ENCODE results near the gene MCM8.

Gene MCM8

DNA sequence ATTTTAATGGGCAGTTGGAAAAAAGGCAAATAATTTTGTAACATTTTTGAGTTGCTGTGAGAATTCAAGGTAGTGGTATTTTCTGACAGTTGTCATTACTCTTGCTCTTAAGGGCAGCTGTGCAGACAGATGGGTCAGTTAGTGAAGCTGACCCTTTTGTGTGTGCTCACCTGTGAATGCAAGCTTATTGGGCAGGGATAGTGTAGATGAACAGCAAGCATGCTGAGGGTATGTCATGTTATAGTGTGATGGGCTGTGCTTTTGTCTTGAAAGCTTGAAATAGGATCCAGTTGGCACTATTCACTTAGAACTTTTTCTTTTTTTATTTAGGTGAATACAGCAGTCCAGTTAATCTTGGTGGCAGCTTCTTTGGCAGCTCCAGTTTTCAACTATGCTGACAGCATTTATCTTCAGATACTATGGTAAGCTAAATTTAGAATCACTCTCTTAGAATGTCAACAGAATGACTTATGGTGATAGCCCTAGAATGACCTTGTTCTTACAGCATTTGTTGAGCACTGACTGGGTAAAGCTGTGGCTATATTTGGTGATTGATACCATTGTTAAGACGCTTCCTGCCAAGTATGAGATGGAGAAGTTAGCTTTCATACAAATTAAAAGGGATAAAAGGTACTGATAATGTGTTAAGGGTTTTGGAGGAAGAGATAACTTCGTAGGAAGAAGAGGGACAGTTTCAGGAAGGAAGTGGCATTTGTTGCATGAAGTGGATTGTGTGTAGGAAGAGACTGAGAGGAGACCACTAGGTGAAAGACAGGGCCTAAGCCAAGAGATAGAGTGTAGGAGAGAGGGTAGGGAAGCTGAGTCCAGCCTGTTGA is 83.9 kb downstream of the MCM8 start:
- TF ChIP-seq, protein P1, sequence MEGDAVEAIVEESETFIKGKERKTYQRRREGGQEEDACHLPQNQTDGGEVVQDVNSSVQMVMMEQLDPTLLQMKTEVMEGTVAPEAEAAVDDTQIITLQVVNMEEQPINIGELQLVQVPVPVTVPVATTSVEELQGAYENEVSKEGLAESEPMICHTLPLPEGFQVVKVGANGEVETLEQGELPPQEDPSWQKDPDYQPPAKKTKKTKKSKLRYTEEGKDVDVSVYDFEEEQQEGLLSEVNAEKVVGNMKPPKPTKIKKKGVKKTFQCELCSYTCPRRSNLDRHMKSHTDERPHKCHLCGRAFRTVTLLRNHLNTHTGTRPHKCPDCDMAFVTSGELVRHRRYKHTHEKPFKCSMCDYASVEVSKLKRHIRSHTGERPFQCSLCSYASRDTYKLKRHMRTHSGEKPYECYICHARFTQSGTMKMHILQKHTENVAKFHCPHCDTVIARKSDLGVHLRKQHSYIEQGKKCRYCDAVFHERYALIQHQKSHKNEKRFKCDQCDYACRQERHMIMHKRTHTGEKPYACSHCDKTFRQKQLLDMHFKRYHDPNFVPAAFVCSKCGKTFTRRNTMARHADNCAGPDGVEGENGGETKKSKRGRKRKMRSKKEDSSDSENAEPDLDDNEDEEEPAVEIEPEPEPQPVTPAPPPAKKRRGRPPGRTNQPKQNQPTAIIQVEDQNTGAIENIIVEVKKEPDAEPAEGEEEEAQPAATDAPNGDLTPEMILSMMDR (IDR thresholded peaks at IDR 0.05; ENCODE audit: low read depth, low read length, missing control alignments) = no peak
- Histone ChIP-seq H3K27me3 (replicated peaks) (no peaks in the 10 kb centered on the region), H3K36me3 (replicated peaks) (peaks cover 21% of the 10 kb centered on the region), H3K4me3 (ENCODE audit: low read depth, low read length) (no peak overlapping the region), H3K27ac (peak overlapping the region; percentile 20)
- DNase-seq = peak; percentile 16
- in situ Hi-C loops (cut with HindIII; ENCODE audit: low pct_ligation_motif_present, low sequenced_read_pairs) = no loop called here

DNA sequence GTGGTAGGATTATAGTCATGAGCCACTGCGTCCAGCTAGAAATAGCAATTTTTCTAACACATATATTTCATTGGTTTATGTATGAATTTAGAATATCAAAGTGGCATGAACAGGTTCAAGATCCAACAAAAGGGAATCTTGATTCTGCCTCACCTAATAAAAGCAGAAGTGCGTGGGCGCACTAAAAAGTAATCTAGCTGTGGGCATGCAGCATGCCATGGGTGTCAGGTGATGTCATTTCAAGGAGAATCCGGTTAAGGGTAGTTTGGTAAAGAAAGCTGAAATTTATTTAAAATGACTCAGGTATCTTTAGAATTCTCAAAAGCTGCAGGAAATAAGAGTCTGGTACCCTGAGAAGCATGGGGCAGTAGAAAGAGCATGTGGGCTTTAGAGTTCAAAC is 85.8 kb downstream of the MCM8 start:
- no peak for DNase-seq
- H3K4me3 ChIP-seq (ENCODE audit: low read depth, low read length) = no peak overlapping the region
- in situ Hi-C loops (cut with HindIII; ENCODE audit: low pct_ligation_motif_present, low sequenced_read_pairs) = no loop called here
- no peak overlapping the region for H3K27ac ChIP-seq
- TF ChIP-seq, protein P1 (IDR thresholded peaks at IDR 0.05; ENCODE audit: low read depth, low read length, missing control alignments) = no peak
- H3K27me3 ChIP-seq (replicated peaks) = no peaks in the 10 kb centered on the region
- H3K36me3 ChIP-seq (replicated peaks) = peaks cover 32% of the 10 kb centered on the region

DNA sequence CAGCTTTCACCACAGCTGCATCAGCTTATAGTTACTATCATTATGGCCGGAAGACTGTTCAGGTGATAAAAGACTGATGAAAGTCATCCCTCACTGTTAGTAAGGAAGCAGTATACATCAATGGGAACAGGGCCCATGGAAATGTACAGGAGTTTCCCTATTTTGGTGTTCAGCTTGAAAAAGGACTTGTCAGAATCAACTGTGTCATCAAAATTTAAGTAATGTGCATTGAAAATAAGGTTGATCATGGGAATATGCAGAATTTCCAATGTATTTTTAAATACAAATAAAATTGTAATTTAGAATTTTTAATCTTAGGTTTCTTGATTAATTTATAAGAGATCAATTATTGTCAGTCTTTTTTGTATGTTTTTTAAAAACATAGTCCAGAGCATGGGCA is 86.6 kb downstream of the MCM8 start:
- in situ Hi-C loops (cut with HindIII; ENCODE audit: low pct_ligation_motif_present, low sequenced_read_pairs) = no loop called here
- Histone ChIP-seq H3K36me3 (replicated peaks) (peaks cover 41% of the 10 kb centered on the region), H3K27me3 (replicated peaks) (no peaks in the 10 kb centered on the region), H3K4me3 (ENCODE audit: low read depth, low read length) (no peak overlapping the region), H3K27ac (no peak overlapping the region)
- TF ChIP-seq, protein P1 (IDR thresholded peaks at IDR 0.05; ENCODE audit: low read depth, low read length, missing control alignments) = no peak
- DNase-seq = no peak

DNA sequence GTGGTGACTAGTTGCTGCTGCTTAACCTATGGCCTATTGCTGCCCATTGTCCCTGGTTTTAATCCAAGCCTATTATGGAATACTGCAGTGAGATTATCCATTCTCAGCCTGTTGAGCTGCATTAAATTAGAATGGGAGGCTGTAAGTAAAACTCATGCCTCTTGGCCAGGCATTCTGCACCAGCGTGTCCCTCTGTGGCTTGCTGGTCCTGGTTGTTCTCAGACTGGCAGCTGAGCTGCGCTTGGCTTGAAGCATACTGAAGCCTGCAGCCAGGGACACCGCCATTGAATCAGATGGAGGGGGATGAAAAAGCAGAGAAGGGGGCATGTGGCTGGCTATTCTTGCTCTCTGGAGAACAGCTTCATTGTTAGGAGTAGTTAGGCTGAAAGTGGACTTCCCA is 87.8 kb downstream of the MCM8 start:
- Histone ChIP-seq H3K27ac (no peak overlapping the region), H3K4me3 (ENCODE audit: low read depth, low read length) (no peak overlapping the region), H3K36me3 (replicated peaks) (peaks cover 40% of the 10 kb centered on the region), H3K27me3 (replicated peaks) (no peaks in the 10 kb centered on the region)
- DNase-seq = no peak
- TF ChIP-seq, protein P1 (IDR thresholded peaks at IDR 0.05; ENCODE audit: low read depth, low read length, missing control alignments) = no peak
- in situ Hi-C loops (cut with HindIII; ENCODE audit: low pct_ligation_motif_present, low sequenced_read_pairs) = no loop called here

DNA sequence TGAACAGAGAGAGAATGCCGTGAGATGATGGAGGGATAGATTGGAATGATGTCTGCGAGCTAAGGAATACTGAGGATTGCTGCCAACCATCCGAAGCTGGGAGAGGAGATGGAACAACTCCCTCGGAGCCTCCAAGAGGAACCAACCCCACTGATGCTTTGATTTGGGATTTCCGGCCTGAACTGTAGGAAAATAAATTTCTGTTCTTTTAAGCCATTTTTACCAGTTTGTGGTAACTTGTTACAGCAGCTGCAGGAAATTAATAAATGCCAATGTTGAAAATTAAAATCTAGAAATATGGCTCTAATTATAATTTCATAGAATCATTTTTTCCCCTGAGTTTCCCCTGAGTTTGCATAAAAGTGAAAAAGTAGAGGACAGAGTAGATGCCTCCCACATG is 89.3 kb downstream of the MCM8 start:
- H3K36me3 ChIP-seq (replicated peaks) = peaks cover 33% of the 10 kb centered on the region
- in situ Hi-C loops (cut with HindIII; ENCODE audit: low pct_ligation_motif_present, low sequenced_read_pairs) = no loop called here
- DNase-seq = no peak
- no peaks in the 10 kb centered on the region for H3K27me3 ChIP-seq (replicated peaks)
- TF ChIP-seq, protein P1 (IDR thresholded peaks at IDR 0.05; ENCODE audit: low read depth, low read length, missing control alignments) = no peak
- H3K4me3 ChIP-seq (ENCODE audit: low read depth, low read length) = no peak overlapping the region
- no peak overlapping the region for H3K27ac ChIP-seq

DNA sequence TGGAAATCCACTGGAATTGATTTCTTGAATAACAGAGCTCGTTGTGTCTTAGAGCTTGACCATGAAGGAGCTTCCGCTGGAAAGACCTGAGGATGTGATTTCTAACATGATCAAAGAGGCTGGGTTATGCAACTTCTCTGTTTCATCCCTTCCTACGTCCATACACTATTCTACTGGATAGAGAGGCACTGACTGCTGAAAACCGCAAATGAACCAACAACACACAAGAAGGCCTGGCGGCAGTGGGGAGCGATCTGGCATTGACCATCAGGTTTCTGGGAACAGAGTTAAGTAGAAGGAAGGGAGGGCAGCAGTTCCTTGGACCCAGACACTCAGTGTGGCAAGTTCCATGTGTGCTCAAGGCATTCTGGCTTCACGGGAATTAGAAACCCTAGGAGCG is 90.1 kb downstream of the MCM8 start:
- TF ChIP-seq, protein P1 (IDR thresholded peaks at IDR 0.05; ENCODE audit: low read depth, low read length, missing control alignments) = no peak
- in situ Hi-C loops (cut with HindIII; ENCODE audit: low pct_ligation_motif_present, low sequenced_read_pairs) = no loop called here
- DNase-seq = no peak
- no peak overlapping the region for H3K27ac ChIP-seq
- H3K27me3 ChIP-seq (replicated peaks) = no peaks in the 10 kb centered on the region
- no peak overlapping the region for H3K4me3 ChIP-seq (ENCODE audit: low read depth, low read length)
- H3K36me3 ChIP-seq (replicated peaks) = peaks cover 32% of the 10 kb centered on the region

All from brain microvascular endothelial cell (primary cell).